ENCODE results near the gene NHLRC1. TPM values are rescaled to one million over a fixed set of nuclear protein-coding genes. Genes with fewer than 3 reads are reported as not detected.

Gene NHLRC1
- total RNA-seq, 1 experiment from 2014 or later = 1.4 TPM

DNA sequence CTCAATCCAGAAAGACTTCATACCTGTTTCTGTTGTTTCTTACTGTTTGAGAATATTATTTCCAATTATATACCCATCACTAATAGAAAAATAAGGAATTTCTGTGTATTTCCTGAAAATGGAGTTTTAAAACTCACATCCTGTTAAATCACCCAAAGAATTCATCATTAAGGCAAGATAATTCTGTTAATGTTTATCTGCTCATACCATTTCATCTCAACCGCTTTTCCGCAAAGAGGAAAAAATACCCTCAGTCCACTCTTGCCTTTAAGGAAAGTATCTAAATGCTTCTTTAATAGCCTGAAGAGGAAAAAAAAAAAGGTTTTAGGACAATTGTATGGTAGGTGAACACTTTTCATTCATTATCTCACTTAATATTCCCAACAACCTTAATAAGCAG, 25.1 kb upstream of the NHLRC1 start:
- no peak for TF ChIP-seq CREB1 (CRISPR knock-in tag; IDR thresholded peaks at IDR 0.05)
- Mint-ChIP-seq H3K27me3 (ENCODE audit: low read depth) (no peaks in the 10 kb centered on the region), H3K36me3 (peaks cover 7% of the 10 kb centered on the region), H3K4me3 (no peak overlapping the region), H3K4me1 (peaks cover under 1% of the 10 kb centered on the region), H3K27ac (no peak overlapping the region), H3K9me3 (no peaks in the 10 kb centered on the region)
- ATAC-seq (no peak), DNase-seq (ENCODE audit: low spot score) (no peak)
- ChIA-PET CTCF (no interaction called here), POLR2A (no interaction called here)

DNA sequence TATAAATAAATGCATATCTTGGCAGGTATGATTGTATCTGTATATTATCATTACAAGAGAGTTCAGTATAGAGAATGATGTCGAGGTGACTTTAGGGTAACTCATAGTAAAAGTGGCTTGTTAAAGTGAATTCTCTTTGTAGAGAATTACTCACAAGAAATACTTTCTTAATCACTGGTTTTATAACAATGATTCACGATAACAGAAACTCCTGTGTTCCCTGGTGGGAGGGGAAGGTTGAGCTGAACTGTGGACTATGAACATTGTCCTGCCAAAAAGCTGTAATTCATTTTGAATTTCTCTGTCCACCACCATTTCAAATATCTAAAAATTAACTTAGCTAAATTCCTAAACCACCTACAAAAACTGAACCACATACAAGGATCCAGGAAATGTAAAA, 24.7 kb upstream of the NHLRC1 start:
- Mint-ChIP-seq H3K4me1 (peaks cover 5% of the 10 kb centered on the region), H3K36me3 (peaks cover 10% of the 10 kb centered on the region), H3K9me3 (no peaks in the 10 kb centered on the region), H3K4me3 (no peak overlapping the region), H3K27ac (no peak overlapping the region), H3K27me3 (ENCODE audit: low read depth) (no peaks in the 10 kb centered on the region)
- no peak for ATAC-seq
- ChIA-PET CTCF (no interaction called here), POLR2A (no interaction called here)
- DNase-seq (ENCODE audit: low spot score) = no peak
- TF ChIP-seq, protein P1, sequence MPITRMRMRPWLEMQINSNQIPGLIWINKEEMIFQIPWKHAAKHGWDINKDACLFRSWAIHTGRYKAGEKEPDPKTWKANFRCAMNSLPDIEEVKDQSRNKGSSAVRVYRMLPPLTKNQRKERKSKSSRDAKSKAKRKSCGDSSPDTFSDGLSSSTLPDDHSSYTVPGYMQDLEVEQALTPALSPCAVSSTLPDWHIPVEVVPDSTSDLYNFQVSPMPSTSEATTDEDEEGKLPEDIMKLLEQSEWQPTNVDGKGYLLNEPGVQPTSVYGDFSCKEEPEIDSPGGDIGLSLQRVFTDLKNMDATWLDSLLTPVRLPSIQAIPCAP (CRISPR knock-in tag; IDR thresholded peaks at IDR 0.05) = no peak
- TF ChIP-seq ZNF317 (CRISPR knock-in tag; IDR thresholded peaks at IDR 0.05; ENCODE audit: borderline replicate concordance, low read depth) (no peak), RELA (CRISPR knock-in tag; IDR thresholded peaks at IDR 0.05; ENCODE audit: borderline replicate concordance) (no peak), GTF2I (CRISPR knock-in tag; conservative IDR thresholded peaks at IDR 0.05) (no peak), ZNF121 (CRISPR knock-in tag; IDR thresholded peaks at IDR 0.05) (no peak), TEAD1 (CRISPR knock-in tag; IDR thresholded peaks at IDR 0.05) (no peak), JUN (CRISPR knock-in tag; IDR thresholded peaks at IDR 0.05) (no peak), TCF7 (CRISPR knock-in tag; IDR thresholded peaks at IDR 0.05; ENCODE audit: low read depth) (no peak), FOXP1 (CRISPR knock-in tag; IDR thresholded peaks at IDR 0.05; ENCODE audit: borderline replicate concordance) (no peak), ATF1 (CRISPR knock-in tag; IDR thresholded peaks at IDR 0.05) (no peak), CREM (CRISPR knock-in tag; IDR thresholded peaks at IDR 0.05) (no peak)
- TF ChIP-seq, protein P2, sequence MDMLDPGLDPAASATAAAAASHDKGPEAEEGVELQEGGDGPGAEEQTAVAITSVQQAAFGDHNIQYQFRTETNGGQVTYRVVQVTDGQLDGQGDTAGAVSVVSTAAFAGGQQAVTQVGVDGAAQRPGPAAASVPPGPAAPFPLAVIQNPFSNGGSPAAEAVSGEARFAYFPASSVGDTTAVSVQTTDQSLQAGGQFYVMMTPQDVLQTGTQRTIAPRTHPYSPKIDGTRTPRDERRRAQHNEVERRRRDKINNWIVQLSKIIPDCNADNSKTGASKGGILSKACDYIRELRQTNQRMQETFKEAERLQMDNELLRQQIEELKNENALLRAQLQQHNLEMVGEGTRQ (CRISPR knock-in tag; IDR thresholded peaks at IDR 0.05) = no peak
- TF ChIP-seq, protein P3, sequence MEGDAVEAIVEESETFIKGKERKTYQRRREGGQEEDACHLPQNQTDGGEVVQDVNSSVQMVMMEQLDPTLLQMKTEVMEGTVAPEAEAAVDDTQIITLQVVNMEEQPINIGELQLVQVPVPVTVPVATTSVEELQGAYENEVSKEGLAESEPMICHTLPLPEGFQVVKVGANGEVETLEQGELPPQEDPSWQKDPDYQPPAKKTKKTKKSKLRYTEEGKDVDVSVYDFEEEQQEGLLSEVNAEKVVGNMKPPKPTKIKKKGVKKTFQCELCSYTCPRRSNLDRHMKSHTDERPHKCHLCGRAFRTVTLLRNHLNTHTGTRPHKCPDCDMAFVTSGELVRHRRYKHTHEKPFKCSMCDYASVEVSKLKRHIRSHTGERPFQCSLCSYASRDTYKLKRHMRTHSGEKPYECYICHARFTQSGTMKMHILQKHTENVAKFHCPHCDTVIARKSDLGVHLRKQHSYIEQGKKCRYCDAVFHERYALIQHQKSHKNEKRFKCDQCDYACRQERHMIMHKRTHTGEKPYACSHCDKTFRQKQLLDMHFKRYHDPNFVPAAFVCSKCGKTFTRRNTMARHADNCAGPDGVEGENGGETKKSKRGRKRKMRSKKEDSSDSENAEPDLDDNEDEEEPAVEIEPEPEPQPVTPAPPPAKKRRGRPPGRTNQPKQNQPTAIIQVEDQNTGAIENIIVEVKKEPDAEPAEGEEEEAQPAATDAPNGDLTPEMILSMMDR (IDR thresholded peaks at IDR 0.05) = no peak
- TF ChIP-seq, protein P4, sequence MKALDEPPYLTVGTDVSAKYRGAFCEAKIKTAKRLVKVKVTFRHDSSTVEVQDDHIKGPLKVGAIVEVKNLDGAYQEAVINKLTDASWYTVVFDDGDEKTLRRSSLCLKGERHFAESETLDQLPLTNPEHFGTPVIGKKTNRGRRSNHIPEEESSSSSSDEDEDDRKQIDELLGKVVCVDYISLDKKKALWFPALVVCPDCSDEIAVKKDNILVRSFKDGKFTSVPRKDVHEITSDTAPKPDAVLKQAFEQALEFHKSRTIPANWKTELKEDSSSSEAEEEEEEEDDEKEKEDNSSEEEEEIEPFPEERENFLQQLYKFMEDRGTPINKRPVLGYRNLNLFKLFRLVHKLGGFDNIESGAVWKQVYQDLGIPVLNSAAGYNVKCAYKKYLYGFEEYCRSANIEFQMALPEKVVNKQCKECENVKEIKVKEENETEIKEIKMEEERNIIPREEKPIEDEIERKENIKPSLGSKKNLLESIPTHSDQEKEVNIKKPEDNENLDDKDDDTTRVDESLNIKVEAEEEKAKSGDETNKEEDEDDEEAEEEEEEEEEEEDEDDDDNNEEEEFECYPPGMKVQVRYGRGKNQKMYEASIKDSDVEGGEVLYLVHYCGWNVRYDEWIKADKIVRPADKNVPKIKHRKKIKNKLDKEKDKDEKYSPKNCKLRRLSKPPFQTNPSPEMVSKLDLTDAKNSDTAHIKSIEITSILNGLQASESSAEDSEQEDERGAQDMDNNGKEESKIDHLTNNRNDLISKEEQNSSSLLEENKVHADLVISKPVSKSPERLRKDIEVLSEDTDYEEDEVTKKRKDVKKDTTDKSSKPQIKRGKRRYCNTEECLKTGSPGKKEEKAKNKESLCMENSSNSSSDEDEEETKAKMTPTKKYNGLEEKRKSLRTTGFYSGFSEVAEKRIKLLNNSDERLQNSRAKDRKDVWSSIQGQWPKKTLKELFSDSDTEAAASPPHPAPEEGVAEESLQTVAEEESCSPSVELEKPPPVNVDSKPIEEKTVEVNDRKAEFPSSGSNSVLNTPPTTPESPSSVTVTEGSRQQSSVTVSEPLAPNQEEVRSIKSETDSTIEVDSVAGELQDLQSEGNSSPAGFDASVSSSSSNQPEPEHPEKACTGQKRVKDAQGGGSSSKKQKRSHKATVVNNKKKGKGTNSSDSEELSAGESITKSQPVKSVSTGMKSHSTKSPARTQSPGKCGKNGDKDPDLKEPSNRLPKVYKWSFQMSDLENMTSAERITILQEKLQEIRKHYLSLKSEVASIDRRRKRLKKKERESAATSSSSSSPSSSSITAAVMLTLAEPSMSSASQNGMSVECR (CRISPR knock-in tag; IDR thresholded peaks at IDR 0.05; ENCODE audit: borderline replicate concordance) = no peak
- TF ChIP-seq, protein P5, sequence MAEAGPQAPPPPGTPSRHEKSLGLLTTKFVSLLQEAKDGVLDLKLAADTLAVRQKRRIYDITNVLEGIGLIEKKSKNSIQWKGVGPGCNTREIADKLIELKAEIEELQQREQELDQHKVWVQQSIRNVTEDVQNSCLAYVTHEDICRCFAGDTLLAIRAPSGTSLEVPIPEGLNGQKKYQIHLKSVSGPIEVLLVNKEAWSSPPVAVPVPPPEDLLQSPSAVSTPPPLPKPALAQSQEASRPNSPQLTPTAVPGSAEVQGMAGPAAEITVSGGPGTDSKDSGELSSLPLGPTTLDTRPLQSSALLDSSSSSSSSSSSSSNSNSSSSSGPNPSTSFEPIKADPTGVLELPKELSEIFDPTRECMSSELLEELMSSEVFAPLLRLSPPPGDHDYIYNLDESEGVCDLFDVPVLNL (CRISPR knock-in tag; IDR thresholded peaks at IDR 0.05; ENCODE audit: borderline replicate concordance, low read depth) = no peak
- TF ChIP-seq, protein P6, sequence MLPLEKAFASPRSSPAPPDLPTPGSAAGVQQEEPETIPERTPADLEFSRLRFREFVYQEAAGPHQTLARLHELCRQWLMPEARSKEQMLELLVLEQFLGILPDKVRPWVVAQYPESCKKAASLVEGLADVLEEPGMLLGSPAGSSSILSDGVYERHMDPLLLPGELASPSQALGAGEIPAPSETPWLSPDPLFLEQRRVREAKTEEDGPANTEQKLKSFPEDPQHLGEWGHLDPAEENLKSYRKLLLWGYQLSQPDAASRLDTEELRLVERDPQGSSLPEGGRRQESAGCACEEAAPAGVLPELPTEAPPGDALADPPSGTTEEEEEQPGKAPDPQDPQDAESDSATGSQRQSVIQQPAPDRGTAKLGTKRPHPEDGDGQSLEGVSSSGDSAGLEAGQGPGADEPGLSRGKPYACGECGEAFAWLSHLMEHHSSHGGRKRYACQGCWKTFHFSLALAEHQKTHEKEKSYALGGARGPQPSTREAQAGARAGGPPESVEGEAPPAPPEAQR (CRISPR knock-in tag; IDR thresholded peaks at IDR 0.05) = no peak

All from WTC11 (cell line).